ENCODE results near the gene FZD1. TPM values are rescaled to one million over a fixed set of nuclear protein-coding genes. Genes with fewer than 3 reads are reported as not detected.

FZD1 gene
- total RNA-seq, 1 experiment from 2014 or later: 0.61 TPM

GRCh38 chr7:91270372-91270771, 6.1 kb downstream of the FZD1 start:
- H2BK12ac ChIP-seq (ENCODE audit: insufficient read length, low read depth, low read length): no peak overlapping the region
- no peak overlapping the region for H2BK20ac ChIP-seq (ENCODE audit: low read depth, low read length, poor library complexity, severe bottlenecking)
- no peak for DNase-seq
- no peaks in the 10 kb centered on the region for H3K79me1 ChIP-seq (ENCODE audit: insufficient read depth, low read depth, low read length, poor library complexity, severe bottlenecking)
- H3T11ph ChIP-seq (ENCODE audit: low read length): no peak overlapping the region
- no peak overlapping the region for H4K8ac ChIP-seq (replicated peaks; ENCODE audit: insufficient read length, low read depth, low read length)
- no peak overlapping the region for H3K14ac ChIP-seq (ENCODE audit: insufficient read depth, low read length)
- no peaks in the 10 kb centered on the region for H3K4me1 ChIP-seq (ENCODE audit: insufficient read depth, low read length)
- peaks cover 29% of the 10 kb centered on the region for H3K27me3 ChIP-seq (ENCODE audit: insufficient read depth, low read length)
- TF ChIP-seq CTCF (conservative IDR thresholded peaks at IDR 0.05): no peak
- H4K91ac ChIP-seq (ENCODE audit: insufficient read length, low read depth, low read length): no peak overlapping the region
- Mint-ChIP-seq H3K27ac (no peak overlapping the region), H3K9me3 (no peaks in the 10 kb centered on the region), H3K4me1 (peaks cover 20 to 25% of the 10 kb centered on the region in 2 experiments), H3K27me3 (ENCODE audit: low read depth) (peaks cover 55% of the 10 kb centered on the region), H3K36me3 (ENCODE audit: insufficient read depth in 1 of 3, low read depth in 3 of 3) (no peaks in the 10 kb centered on the region; a peak in 1 of 7 replicates), H3K4me3 (no peak overlapping the region)
- no peak overlapping the region for H3K18ac ChIP-seq (ENCODE audit: insufficient read length, low read depth, low read length)
- H3K4me2 ChIP-seq (ENCODE audit: insufficient read depth, insufficient read length, low read length): no peak overlapping the region
- no peak overlapping the region for H2BK5ac ChIP-seq (ENCODE audit: insufficient read length, low read length)
- no peak overlapping the region for H3K4ac ChIP-seq (ENCODE audit: low read depth, low read length)
- H3K9me3 ChIP-seq (ENCODE audit: control insufficient read depth, low read depth, low read length): no peaks in the 10 kb centered on the region
- no peak overlapping the region for H2BK120ac ChIP-seq (ENCODE audit: low read depth, low read length, poor library complexity, severe bottlenecking)
- no peaks in the 10 kb centered on the region for H3K79me2 ChIP-seq (ENCODE audit: insufficient read depth, low read length)
- H3K23me2 ChIP-seq (ENCODE audit: insufficient read length, low read depth, low read length, poor library complexity, severe bottlenecking): peaks cover 11% of the 10 kb centered on the region
- no peak overlapping the region for H3K27ac ChIP-seq (ENCODE audit: insufficient read length, low read depth, low read length)
- no peaks in the 10 kb centered on the region for H4K20me1 ChIP-seq (ENCODE audit: control insufficient read depth, insufficient read depth, insufficient read length)
- no peak overlapping the region for H2AFZ ChIP-seq (ENCODE audit: low read length)
- no peak overlapping the region for H4K5ac ChIP-seq (ENCODE audit: insufficient read length, low read depth, low read length)
- no peak overlapping the region for H2AK5ac ChIP-seq (ENCODE audit: insufficient read length, low read length)
- H3K23ac ChIP-seq (ENCODE audit: insufficient read length, low read depth, low read length): no peak overlapping the region
- no peak overlapping the region for H2BK15ac ChIP-seq (ENCODE audit: low read depth, low read length)
- H3K9ac ChIP-seq (ENCODE audit: extremely low read depth, insufficient read length, low read length): no peak overlapping the region
- no peak overlapping the region for H3K56ac ChIP-seq (ENCODE audit: insufficient read length, low read depth, low read length)
- WGBS (ENCODE audit: extremely low coverage, insufficient read length, low lambda C conversion rate): no CpG with 5 or more reads among the region's 3 CpGs
